GM23248 (cell line): ENCODE results near the gene PALD1.

Experiments
- EZH2 ChIP-seq: fragments of 200-600 bp; sonication (generic); IDR thresholded peaks from 2 replicates; pipeline ENCODE4 v1.6.1; 2018; ENCODE audit warnings: antibody characterized with exemption, mild to moderate bottlenecking; ENCODE audit not compliant: insufficient read depth, poor library complexity, severe bottlenecking
- EZH2phosphoT487 ChIP-seq: fragments of 200-600 bp; sonication (generic); IDR thresholded peaks from 2 replicates; pipeline ENCODE4 v1.6.1; 2018; ENCODE audit warnings: antibody characterized with exemption, moderate library complexity, mild to moderate bottlenecking, low read depth; ENCODE audit not compliant: insufficient read depth

GRCh38 chr10:70578371-70578947 is 99.9 kb downstream of the PALD1 start:
- TF ChIP-seq EZH2 (no peak), EZH2phosphoT487 (no peak)
